CD4-positive, alpha-beta T cell treated with Interleukin-17A for 1 hour (primary cell): Measurements from ENCODE around the gene SLC4A5.
A peak's percentile ranks its signal among the peaks of the same experiment; 100 is the strongest.
"Not testable (repeated sequence)": the region's sequence is repeated elsewhere in the genome, so short reads cannot be mapped to it uniquely, and the experiment has no call there.

Source experiments
- DNase-seq: peaks from one replicate; pipeline ENCODE4 v3.0.0-alpha.2; 2020

The SLC4A5 gene

GRCh38 chr2:74191596-74192380 is 151.4 kb downstream of the SLC4A5 start:
- DNase-seq, result no peak

GRCh38 chr2:74188696-74189095 is 154.5 kb downstream of the SLC4A5 start:
- no peak for DNase-seq

DNA sequence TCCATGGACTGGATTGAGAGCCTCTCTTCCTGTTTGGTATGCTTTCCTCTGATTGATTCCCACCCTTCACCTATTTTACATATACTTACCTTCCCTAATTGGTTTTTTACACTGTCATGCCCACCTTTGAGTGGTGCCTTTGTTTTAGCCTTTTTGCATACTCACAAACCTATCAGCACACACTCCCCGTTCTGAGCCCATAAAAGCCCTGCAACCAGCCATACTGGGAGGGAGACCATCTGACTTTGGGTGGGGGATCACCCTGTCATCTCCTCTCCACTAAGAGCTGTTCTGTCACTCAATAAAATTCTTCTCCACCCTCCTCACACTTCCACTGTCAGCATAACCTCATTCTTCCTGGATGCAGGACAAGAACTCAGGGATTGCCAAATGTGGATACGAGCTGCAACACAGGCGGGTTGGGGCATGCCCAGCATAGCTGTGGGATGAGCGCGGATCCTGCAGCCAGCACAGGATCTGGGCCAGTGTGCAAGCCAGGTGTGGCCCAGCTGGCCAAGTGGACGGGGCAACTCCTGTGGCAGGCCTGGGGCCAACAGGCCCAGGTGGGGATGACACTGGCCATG is 155.1 kb downstream of the SLC4A5 start:
- no peak for DNase-seq

GRCh38 chr2:74186706-74187105 is 156.5 kb downstream of the SLC4A5 start:
- DNase-seq, result not testable (repeated sequence)

DNA sequence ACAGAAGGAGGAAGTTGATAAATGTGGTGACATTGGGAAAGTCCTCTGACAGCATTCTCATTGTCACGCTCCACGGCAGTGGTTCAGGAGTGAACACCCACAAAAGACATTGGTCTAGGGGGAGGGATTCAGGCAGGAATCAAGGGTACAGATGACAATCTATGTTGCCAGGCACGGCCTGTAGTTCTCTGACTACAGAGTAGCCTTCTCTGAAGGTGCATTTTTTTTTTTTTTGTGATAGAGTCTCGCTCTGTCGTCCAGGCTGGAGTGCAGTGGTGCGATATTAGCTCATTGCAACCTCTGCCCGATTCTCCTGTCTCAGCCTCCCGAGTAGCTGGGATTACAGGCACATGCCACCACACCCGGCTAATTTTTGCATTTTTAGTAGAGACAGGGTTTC is 157.2 kb downstream of the SLC4A5 start:
- DNase-seq, result peak; percentile 64

DNA sequence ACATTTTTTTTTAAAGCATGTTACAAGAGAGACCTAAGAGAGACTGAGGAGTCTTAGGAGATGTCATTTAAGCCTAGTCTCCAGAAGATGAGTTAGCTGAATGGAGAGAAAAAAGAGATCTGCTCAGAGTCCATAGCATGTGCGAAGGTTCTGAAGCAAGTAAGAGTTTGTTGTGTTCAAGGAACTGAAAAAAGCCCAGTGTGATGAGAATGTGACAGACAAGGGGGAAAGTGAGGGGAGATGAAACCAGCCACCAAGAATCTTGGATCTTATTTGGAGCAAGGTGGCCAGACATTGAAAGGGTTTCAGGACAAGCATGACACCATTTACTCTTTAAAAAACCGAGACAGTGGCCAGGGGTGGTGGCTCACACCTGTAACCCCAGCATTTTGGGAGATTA is 159.3 kb downstream of the SLC4A5 start:
- DNase-seq, result no peak

- peak; percentile 43 for DNase-seq
Observed at GRCh38 chr2:74181739-74182138, 161.5 kb downstream of the SLC4A5 start.

GRCh38 chr2:74179063-74179865 is 164.0 kb downstream of the SLC4A5 start:
- no peak for DNase-seq

DNA sequence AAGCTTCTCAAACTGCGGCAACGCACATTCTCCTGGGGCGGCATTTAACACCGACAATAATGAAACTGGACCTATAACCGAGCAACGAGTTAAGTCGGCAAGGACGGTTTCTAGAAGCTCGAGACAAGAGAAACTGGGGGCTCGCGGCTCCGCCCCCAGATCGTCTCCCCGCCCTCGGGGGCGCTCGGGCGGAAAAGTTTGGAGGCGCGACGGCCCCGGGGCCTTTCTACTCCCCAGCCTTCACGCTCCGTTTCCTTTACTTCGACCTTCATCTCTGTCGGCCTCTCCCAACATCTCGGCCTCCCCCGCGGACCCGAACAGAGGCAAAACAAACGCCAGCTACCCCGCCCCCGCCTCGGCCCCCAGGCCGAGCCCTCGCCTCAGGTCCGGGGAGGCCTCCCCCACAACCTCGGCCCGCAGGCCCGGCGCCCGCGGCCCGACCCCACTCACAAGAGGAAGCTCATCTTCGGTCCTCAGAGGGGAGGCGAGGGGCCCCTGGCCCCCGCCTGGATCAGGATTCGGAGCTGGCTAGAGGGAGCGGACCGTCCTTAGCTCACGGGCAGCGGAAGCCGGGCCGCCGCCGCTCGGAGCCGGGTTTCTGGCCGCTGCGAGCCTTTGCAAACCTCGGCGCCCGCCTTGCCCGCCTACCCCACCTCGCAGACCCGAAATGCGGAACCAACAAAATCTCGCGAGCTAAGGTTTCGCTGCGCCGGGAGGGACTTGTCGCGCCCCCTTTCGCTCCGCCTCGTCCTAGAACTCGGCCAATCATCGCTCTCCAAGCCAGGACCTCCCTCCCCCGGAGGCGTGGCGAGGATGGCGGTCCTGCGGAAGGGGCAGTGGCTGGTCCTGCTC is 164.8 kb downstream of the SLC4A5 start, which contains the start of gene MOB1A:
MOB1A (minus strand) TSS at position 669 of the 852 bp plus-strand sequence; CDS start at position 464, 205 bp downstream.
- DNase-seq, result peak; percentile 98

DNA sequence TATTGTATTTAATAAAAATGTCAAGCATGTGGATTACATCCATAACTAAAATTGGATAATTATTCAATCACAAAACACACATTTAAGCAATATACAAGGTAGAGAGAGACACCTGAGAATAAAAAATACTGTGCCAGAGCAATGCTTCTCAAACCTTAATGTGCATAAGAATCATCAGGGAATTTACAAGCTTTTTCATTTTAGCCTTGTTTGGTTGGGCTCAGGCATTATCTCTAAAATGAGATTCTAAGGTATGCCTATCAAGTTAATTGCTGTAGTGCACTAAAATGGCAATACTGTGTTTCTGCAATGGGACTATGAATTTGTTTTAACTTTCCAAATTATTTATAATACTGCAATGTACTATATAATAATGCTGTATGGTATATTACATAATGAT is 165.5 kb downstream of the SLC4A5 start:
- DNase-seq, result no peak

- DNase-seq, result no peak
Observed at GRCh38 chr2:74174909-74175308, 168.3 kb downstream of the SLC4A5 start.

GRCh38 chr2:74168739-74169138 is 174.5 kb downstream of the SLC4A5 start:
- DNase-seq, result no peak
